Occipital lobe (tissue), 2 donors: ENCODE measurements around the gene PGAP3. TPM values are rescaled to one million over a fixed set of nuclear protein-coding genes. Genes with fewer than 3 reads are reported as not detected.

Experiments
- DNase-seq: peaks from one replicate; lab custom pipeline; 2025; lab: John Stamatoyannopoulos, UW
- total RNA-seq: library from RNA; depleted of rRNA; stranded (reverse); fragments of >200 nt; gene quantifications from one replicate; pipeline ENCODE4 v1.2.3, GENCODE V29; 2014

The PGAP3 gene
- total RNA-seq, 1 donor from 2014 or later, result 8.9 TPM

GRCh38 chr17:39697961-39698360 is 10.1 kb upstream of the PGAP3 start:
- DNase-seq, result no peak

GRCh38 chr17:39696731-39697130 is 8.9 kb upstream of the PGAP3 start:
- DNase-seq, result no peak

- DNase-seq, result no peak
These were observed 7.2 kb upstream of the PGAP3 start for GRCh38 chr17:39695089-39695474.

- no peak for DNase-seq
These were observed 6.7 kb upstream of the PGAP3 start for GRCh38 chr17:39694593-39694992.

- DNase-seq, result no peak
These were observed 1.1 kb upstream of the PGAP3 start for GRCh38 chr17:39688945-39689344.

- no peak for DNase-seq
These were observed 598 bp upstream of the PGAP3 start for GRCh38 chr17:39688475-39688835.

GRCh38 chr17:39687101-39687545 is 734 bp downstream of the PGAP3 start:
- DNase-seq, result no peak

- DNase-seq, result no peak
These were observed 3.3 kb downstream of the PGAP3 start for GRCh38 chr17:39684369-39685192.

GRCh38 chr17:39683295-39683939 is 4.4 kb downstream of the PGAP3 start:
- DNase-seq, result no peak

- no peak for DNase-seq
These were observed 8.2 kb downstream of the PGAP3 start for GRCh38 chr17:39679521-39680192.

GRCh38 chr17:39678340-39679116 is 9.3 kb downstream of the PGAP3 start:
- DNase-seq, result no peak

- peak; percentile 57 for DNase-seq
These were observed 10.1 kb downstream of the PGAP3 start for GRCh38 chr17:39677542-39678339.

GRCh38 chr17:39677072-39677471 is 10.8 kb downstream of the PGAP3 start:
- no peak for DNase-seq

GRCh38 chr17:39676198-39676819 is 11.5 kb downstream of the PGAP3 start:
- peak; percentile 70 for DNase-seq

- no peak for DNase-seq
These were observed 12.3 kb downstream of the PGAP3 start for GRCh38 chr17:39675390-39676082.

- no peak for DNase-seq
These were observed 13.0 kb downstream of the PGAP3 start for GRCh38 chr17:39674702-39675389.

- no peak for DNase-seq
These were observed 13.7 kb downstream of the PGAP3 start for GRCh38 chr17:39674179-39674578.

GRCh38 chr17:39673335-39674081 is 14.3 kb downstream of the PGAP3 start:
- DNase-seq, result no peak
